ENCODE measurements around the gene RDH8.

RDH8 gene, protein sequence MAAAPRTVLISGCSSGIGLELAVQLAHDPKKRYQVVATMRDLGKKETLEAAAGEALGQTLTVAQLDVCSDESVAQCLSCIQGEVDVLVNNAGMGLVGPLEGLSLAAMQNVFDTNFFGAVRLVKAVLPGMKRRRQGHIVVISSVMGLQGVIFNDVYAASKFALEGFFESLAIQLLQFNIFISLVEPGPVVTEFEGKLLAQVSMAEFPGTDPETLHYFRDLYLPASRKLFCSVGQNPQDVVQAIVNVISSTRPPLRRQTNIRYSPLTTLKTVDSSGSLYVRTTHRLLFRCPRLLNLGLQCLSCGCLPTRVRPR

DNA sequence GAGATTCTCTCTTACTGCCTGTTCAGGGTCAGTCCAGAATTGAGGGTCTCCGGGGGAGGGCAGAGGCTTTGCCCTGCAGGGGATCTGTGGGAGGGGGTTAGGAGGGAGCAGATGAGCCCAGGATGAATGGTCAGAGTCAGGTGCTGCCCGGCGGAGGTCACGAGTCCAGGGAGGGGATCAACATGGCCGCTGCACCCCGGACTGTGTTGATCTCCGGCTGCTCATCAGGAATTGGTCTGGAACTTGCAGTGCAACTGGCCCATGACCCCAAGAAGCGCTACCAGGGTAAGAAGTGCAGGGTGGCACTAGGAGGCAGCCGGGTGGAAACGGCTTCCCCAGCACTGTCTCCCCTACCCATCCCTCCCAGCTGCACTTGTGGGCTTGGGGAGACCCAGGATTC, at the start of gene RDH8:
TSS of gene RDH8 (plus strand) at position 168 of the 400 bp plus-strand sequence. CDS start at position 183, 15 bp downstream.
- Histone ChIP-seq H3K27ac (ENCODE audit: poor library complexity, severe bottlenecking) (no peak within 1 kb of the TSS), H3K4me1 (ENCODE audit: insufficient read depth, poor library complexity, severe bottlenecking) (peaks cover 4% of the 10 kb centered on the region), H3K36me3 (ENCODE audit: low read depth) (no peaks in the 10 kb centered on the region), H3K27me3 (ENCODE audit: insufficient read depth, poor library complexity, severe bottlenecking) (peaks cover 14% of the 10 kb centered on the region), H3K4me3 (ENCODE audit: severe bottlenecking) (no peak within 1 kb of the TSS), H3K9me3 (ENCODE audit: severe bottlenecking) (no peaks in the 10 kb centered on the region)
- DNase-seq (ENCODE audit: low spot score) = no peak
- ATAC-seq (ENCODE audit: low read depth) = no peak
- no peak for TF ChIP-seq CTCF (IDR thresholded peaks at IDR 0.05; ENCODE audit: poor library complexity, severe bottlenecking)

- H3K36me3 ChIP-seq (ENCODE audit: low read depth) = no peaks in the 10 kb centered on the region
- no peaks in the 10 kb centered on the region for H3K4me1 ChIP-seq (ENCODE audit: insufficient read depth, poor library complexity, severe bottlenecking)
- no peak for TF ChIP-seq CTCF (IDR thresholded peaks at IDR 0.05; ENCODE audit: poor library complexity, severe bottlenecking)
- DNase-seq (ENCODE audit: low spot score) (no peak), ATAC-seq (ENCODE audit: low read depth) (no peak)
- H3K9me3 ChIP-seq (ENCODE audit: severe bottlenecking) = no peaks in the 10 kb centered on the region
- peaks cover 10% of the 10 kb centered on the region for H3K27me3 ChIP-seq (ENCODE audit: insufficient read depth, poor library complexity, severe bottlenecking)
- no peak overlapping the region for H3K4me3 ChIP-seq (ENCODE audit: severe bottlenecking)
- H3K27ac ChIP-seq (ENCODE audit: poor library complexity, severe bottlenecking) = no peak overlapping the region
These were observed 47.3 kb upstream of the RDH8 start for GRCh38 chr19:9966024-9966423.

GRCh38 chr19:9966448-9966847, 46.8 kb upstream of the RDH8 start:
- H3K27me3 ChIP-seq (ENCODE audit: insufficient read depth, poor library complexity, severe bottlenecking) = peaks cover 10% of the 10 kb centered on the region
- no peak for TF ChIP-seq CTCF (IDR thresholded peaks at IDR 0.05; ENCODE audit: poor library complexity, severe bottlenecking)
- no peaks in the 10 kb centered on the region for H3K4me1 ChIP-seq (ENCODE audit: insufficient read depth, poor library complexity, severe bottlenecking)
- ATAC-seq (ENCODE audit: low read depth) (no peak), DNase-seq (ENCODE audit: low spot score) (no peak)
- H3K9me3 ChIP-seq (ENCODE audit: severe bottlenecking) = no peaks in the 10 kb centered on the region
- H3K36me3 ChIP-seq (ENCODE audit: low read depth) = no peaks in the 10 kb centered on the region
- no peak overlapping the region for H3K27ac ChIP-seq (ENCODE audit: poor library complexity, severe bottlenecking)
- H3K4me3 ChIP-seq (ENCODE audit: severe bottlenecking) = no peak overlapping the region

DNA sequence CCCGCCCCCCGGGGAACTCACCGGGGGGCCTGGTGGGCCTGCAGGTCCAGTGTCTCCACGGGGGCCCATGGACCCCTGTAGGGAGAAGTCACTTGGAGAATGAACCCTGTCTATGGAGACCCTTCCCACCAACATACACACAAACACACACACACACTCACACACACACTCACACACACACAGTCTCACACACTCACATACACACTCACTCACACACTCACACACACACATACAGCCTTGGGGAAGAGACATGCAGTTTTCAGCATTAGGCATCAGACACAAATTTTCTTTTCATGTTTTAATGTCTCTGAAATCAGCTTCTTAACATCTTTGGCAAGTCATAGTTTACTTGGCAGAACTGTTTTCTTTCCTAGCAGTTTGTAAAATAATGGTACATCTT, 46.0 kb upstream of the RDH8 start:
- H3K27me3 ChIP-seq (ENCODE audit: insufficient read depth, poor library complexity, severe bottlenecking) = peaks cover 10% of the 10 kb centered on the region
- ATAC-seq (ENCODE audit: low read depth) = no peak
- no peaks in the 10 kb centered on the region for H3K4me1 ChIP-seq (ENCODE audit: insufficient read depth, poor library complexity, severe bottlenecking)
- H3K9me3 ChIP-seq (ENCODE audit: severe bottlenecking) = no peaks in the 10 kb centered on the region
- no peak for TF ChIP-seq CTCF (IDR thresholded peaks at IDR 0.05; ENCODE audit: poor library complexity, severe bottlenecking)
- no peaks in the 10 kb centered on the region for H3K36me3 ChIP-seq (ENCODE audit: low read depth)
- no peak overlapping the region for H3K4me3 ChIP-seq (ENCODE audit: severe bottlenecking)
- no peak overlapping the region for H3K27ac ChIP-seq (ENCODE audit: poor library complexity, severe bottlenecking)
- no peak for DNase-seq (ENCODE audit: low spot score)

All from RWPE2 (cell line).